ENCODE measurements around the gene RFTN2.
"Not testable (repeated sequence)": the region's sequence is repeated elsewhere in the genome, so short reads cannot be mapped to it uniquely, and the experiment has no call there.

RFTN2 gene

GRCh38 chr2:197601726-197602125 lies 73.7 kb downstream of the RFTN2 start:
- DNase-seq (ENCODE audit: low read depth), result no peak

GRCh38 chr2:197600306-197600705 lies 75.1 kb downstream of the RFTN2 start:
- no peak for DNase-seq (ENCODE audit: low read depth)

- DNase-seq (ENCODE audit: low read depth), result peak; percentile 80
These were observed 76.0 kb downstream of the RFTN2 start for GRCh38 chr2:197599285-197599965.

GRCh38 chr2:197598450-197598849 lies 76.9 kb downstream of the RFTN2 start:
- no peak for DNase-seq (ENCODE audit: low read depth)

- DNase-seq (ENCODE audit: low read depth), result no peak
These were observed 78.2 kb downstream of the RFTN2 start for GRCh38 chr2:197597166-197597565.

GRCh38 chr2:197596766-197597165 lies 78.6 kb downstream of the RFTN2 start:
- no peak for DNase-seq (ENCODE audit: low read depth)

- no peak for DNase-seq (ENCODE audit: low read depth)
These were observed 83.9 kb downstream of the RFTN2 start for GRCh38 chr2:197591339-197592072.

- not testable (repeated sequence) for DNase-seq (ENCODE audit: low read depth)
These were observed 88.1 kb downstream of the RFTN2 start for GRCh38 chr2:197587255-197587654.

- peak; percentile 89 for DNase-seq (ENCODE audit: low read depth)
These were observed 95.2 kb downstream of the RFTN2 start for GRCh38 chr2:197580166-197580565.

GRCh38 chr2:197578294-197578693 lies 97.1 kb downstream of the RFTN2 start:
- DNase-seq (ENCODE audit: low read depth), result not testable (repeated sequence)

- no peak for DNase-seq (ENCODE audit: low read depth)
These were observed 97.9 kb downstream of the RFTN2 start for GRCh38 chr2:197577446-197577845.

- peak; percentile 94 for DNase-seq (ENCODE audit: low read depth)
These were observed 98.8 kb downstream of the RFTN2 start for GRCh38 chr2:197576631-197577030.

GRCh38 chr2:197575987-197576386 lies 99.4 kb downstream of the RFTN2 start:
- DNase-seq (ENCODE audit: low read depth), result peak; percentile 99

- no peak for DNase-seq (ENCODE audit: low read depth)
These were observed 101.8 kb downstream of the RFTN2 start for GRCh38 chr2:197573608-197574007.

- DNase-seq (ENCODE audit: low read depth), result peak; percentile 38
These were observed 103.6 kb downstream of the RFTN2 start for GRCh38 chr2:197571627-197572271.

GRCh38 chr2:197560146-197560665 lies 115.2 kb downstream of the RFTN2 start:
- no peak for DNase-seq (ENCODE audit: low read depth)

- no peak for DNase-seq (ENCODE audit: low read depth)
These were observed 115.7 kb downstream of the RFTN2 start for GRCh38 chr2:197559681-197560080.

GRCh38 chr2:197558393-197558792 lies 117.0 kb downstream of the RFTN2 start:
- DNase-seq (ENCODE audit: low read depth), result no peak

GRCh38 chr2:197556456-197556855 lies 118.9 kb downstream of the RFTN2 start:
- peak; percentile 28 for DNase-seq (ENCODE audit: low read depth)

GRCh38 chr2:197555467-197555866 lies 119.9 kb downstream of the RFTN2 start:
- DNase-seq (ENCODE audit: low read depth), result no peak

- DNase-seq (ENCODE audit: low read depth), result not testable (repeated sequence)
These were observed 124.1 kb downstream of the RFTN2 start for GRCh38 chr2:197551260-197551659.

- no peak for DNase-seq (ENCODE audit: low read depth)
These were observed 126.8 kb downstream of the RFTN2 start for GRCh38 chr2:197548582-197548981.
